Epidermal melanocyte (primary cell): Measurements from ENCODE around the gene IMMP2L.

Experiments
- DNase-seq: peaks from one replicate; pipeline ENCODE4 v3.0.0; 2011; ENCODE audit warnings: low spot score; ENCODE audit not compliant: insufficient read length

The IMMP2L gene

GRCh38 chr7:110827936-110828335 is 734.4 kb downstream of the IMMP2L start:
- no peak for DNase-seq

GRCh38 chr7:110827287-110827855 is 734.9 kb downstream of the IMMP2L start:
- no peak for DNase-seq

- no peak for DNase-seq
Observed at GRCh38 chr7:110813986-110814385, 748.3 kb downstream of the IMMP2L start.

- no peak for DNase-seq
Observed at GRCh38 chr7:110809832-110810231, 752.5 kb downstream of the IMMP2L start.

GRCh38 chr7:110808361-110808760 is 753.9 kb downstream of the IMMP2L start:
- DNase-seq = no peak

- DNase-seq = no peak
Observed at GRCh38 chr7:110804501-110804900, 757.8 kb downstream of the IMMP2L start.

- DNase-seq = no peak
Observed at GRCh38 chr7:110803602-110804143, 758.6 kb downstream of the IMMP2L start.

- no peak for DNase-seq
Observed at GRCh38 chr7:110801502-110801901, 760.8 kb downstream of the IMMP2L start.

- no peak for DNase-seq
Observed at GRCh38 chr7:110800984-110801383, 761.3 kb downstream of the IMMP2L start.

GRCh38 chr7:110797656-110798055 is 764.6 kb downstream of the IMMP2L start:
- no peak for DNase-seq

- no peak for DNase-seq
Observed at GRCh38 chr7:110790992-110791391, 771.3 kb downstream of the IMMP2L start.

GRCh38 chr7:110786328-110786965 is 775.8 kb downstream of the IMMP2L start:
- no peak for DNase-seq

- DNase-seq = no peak
Observed at GRCh38 chr7:110784749-110785148, 777.5 kb downstream of the IMMP2L start.

- no peak for DNase-seq
Observed at GRCh38 chr7:110780712-110781111, 781.6 kb downstream of the IMMP2L start.

- no peak for DNase-seq
Observed at GRCh38 chr7:110779339-110779738, 783.0 kb downstream of the IMMP2L start.

- DNase-seq = no peak
Observed at GRCh38 chr7:110775046-110775445, 787.2 kb downstream of the IMMP2L start.

- no peak for DNase-seq
Observed at GRCh38 chr7:110774071-110774470, 788.2 kb downstream of the IMMP2L start.

- DNase-seq = no peak
Observed at GRCh38 chr7:110772615-110773014, 789.7 kb downstream of the IMMP2L start.

- no peak for DNase-seq
Observed at GRCh38 chr7:110771717-110772116, 790.6 kb downstream of the IMMP2L start.

GRCh38 chr7:110767550-110768110 is 794.7 kb downstream of the IMMP2L start:
- no peak for DNase-seq

- DNase-seq = no peak
Observed at GRCh38 chr7:110766864-110767263, 795.4 kb downstream of the IMMP2L start.

- no peak for DNase-seq
Observed at GRCh38 chr7:110764852-110765251, 797.4 kb downstream of the IMMP2L start.
